Mesenchymal stem cell (in vitro differentiated cells and primary cell): Measurements from ENCODE around the gene SLC25A25.
"Not testable (repeated sequence)": the region's sequence is repeated elsewhere in the genome, so short reads cannot be mapped to it uniquely, and the experiment has no call there.

Experiments used
- DNase-seq: peaks from one replicate; pipeline ENCODE4 v3.0.0-alpha.2; 2013
- H2AFZ ChIP-seq: one replicate; pipeline ENCODE4 v1.6.1; 2013; ENCODE audit warnings: low read depth, mild to moderate bottlenecking, control low read depth, inconsistent platforms, low read length, moderate library complexity
- H2AK5ac ChIP-seq: 2 replicates; pipeline ENCODE4 v1.6.1; 2013; ENCODE audit warnings: low read length, moderate library complexity, mild to moderate bottlenecking, inconsistent platforms; ENCODE audit not compliant: severe bottlenecking
- H2BK120ac ChIP-seq: one replicate; pipeline ENCODE4 v1.6.1; 2013; ENCODE audit warnings: low read depth, mild to moderate bottlenecking, inconsistent platforms, low read length, moderate library complexity
- H2BK12ac ChIP-seq, 2 experiments: one replicate each; pipeline ENCODE4 v1.6.1; 2013; ENCODE audit warnings: inconsistent platforms in 2 of 2, low read length in 2 of 2, mild to moderate bottlenecking in 2 of 2, moderate library complexity in 2 of 2, control low read depth in 1 of 2
- H2BK15ac ChIP-seq: one replicate; pipeline ENCODE4 v1.6.1; 2013; ENCODE audit warnings: mild to moderate bottlenecking, low read depth, inconsistent platforms; ENCODE audit not compliant: poor library complexity, severe bottlenecking
- H2BK5ac ChIP-seq: 2 replicates; pipeline ENCODE4 v1.6.1; 2013; ENCODE audit warnings: low read depth, mild to moderate bottlenecking, low read length, control low read depth, inconsistent platforms; ENCODE audit not compliant: poor library complexity, severe bottlenecking
- H3K14ac ChIP-seq, 2 experiments: one replicate each; pipeline ENCODE4 v1.6.1; 2013; ENCODE audit warnings: inconsistent platforms in 2 of 2, low read length in 2 of 2, control low read depth in 1 of 2, mild to moderate bottlenecking in 1 of 2, moderate library complexity in 1 of 2
- H3K18ac ChIP-seq, 2 experiments: one replicate each; pipeline ENCODE4 v1.6.1; 2013; ENCODE audit warnings: inconsistent platforms in 2 of 2, low read length in 2 of 2, control low read depth in 1 of 2, low read depth in 1 of 2, mild to moderate bottlenecking in 1 of 2
- H3K23ac ChIP-seq, 2 experiments: one replicate each; pipeline ENCODE4 v1.6.1; 2013; ENCODE audit warnings: inconsistent platforms in 2 of 2, low read length in 2 of 2, mild to moderate bottlenecking in 2 of 2, moderate library complexity in 2 of 2, control low read depth in 1 of 2
- H3K27ac ChIP-seq: 2 replicates; pipeline ENCODE4 v1.5.1; 2013; ENCODE audit warnings: mild to moderate bottlenecking, moderate library complexity, low read length, control low read depth, inconsistent platforms; ENCODE audit not compliant: poor library complexity, severe bottlenecking
- H3K27me3 ChIP-seq, 2 experiments: 2 replicates each; pipeline versions ENCODE4 v1.6.1 to v1.7.0; 2013; ENCODE audit warnings: low read length in 2 of 2, mild to moderate bottlenecking in 2 of 2, moderate library complexity in 2 of 2, control low read depth in 1 of 2, inconsistent platforms in 1 of 2; ENCODE audit not compliant: control insufficient read depth in 1 of 2, insufficient read depth in 1 of 2
- H3K36me3 ChIP-seq, 2 experiments: 2 replicates each; pipeline versions ENCODE4 v1.6.1 to v1.7.0; 2013; ENCODE audit warnings: low read length in 2 of 2, control low read depth in 1 of 2, inconsistent platforms in 1 of 2, low read depth in 1 of 2, mild to moderate bottlenecking in 1 of 2; ENCODE audit not compliant: insufficient read depth in 2 of 2, control insufficient read depth in 1 of 2
- H3K4ac ChIP-seq, 2 experiments: one replicate each; pipeline ENCODE4 v1.6.1; 2013; ENCODE audit warnings: inconsistent platforms in 2 of 2, low read length in 2 of 2, mild to moderate bottlenecking in 2 of 2, moderate library complexity in 2 of 2, control low read depth in 1 of 2, low read depth in 1 of 2
- H3K4me1 ChIP-seq: 2 replicates; pipeline ENCODE4 v1.6.1; 2013; ENCODE audit warnings: low read depth, low read length, control low read depth; ENCODE audit not compliant: control insufficient read depth, insufficient read depth
- H3K4me2 ChIP-seq: 2 replicates; pipeline ENCODE4 v1.6.1; 2013; ENCODE audit warnings: low read length, mild to moderate bottlenecking, inconsistent platforms; ENCODE audit not compliant: poor library complexity, severe bottlenecking
- H3K4me3 ChIP-seq, 2 experiments: 2 replicates each; pipeline versions ENCODE4 v1.5.1 to v1.7.0; 2013; ENCODE audit warnings: low read length in 2 of 2, mild to moderate bottlenecking in 2 of 2, control low read depth in 1 of 2, low read depth in 1 of 2; ENCODE audit not compliant: insufficient read depth in 1 of 2
- H3K79me1 ChIP-seq: replicated peaks from 2 replicates; pipeline ENCODE4 v1.6.1; 2013; ENCODE audit warnings: mild to moderate bottlenecking, control low read depth, low read length, inconsistent platforms; ENCODE audit not compliant: poor library complexity, severe bottlenecking
- H3K9ac ChIP-seq: 2 replicates; pipeline ENCODE4 v1.7.0; 2013; ENCODE audit warnings: mild to moderate bottlenecking, low read length, moderate library complexity
- H3K9me3 ChIP-seq: 2 replicates; pipeline ENCODE4 v1.7.0; 2013; ENCODE audit warnings: mild to moderate bottlenecking, low read length; ENCODE audit not compliant: control insufficient read depth
- H4K8ac ChIP-seq: one replicate; pipeline ENCODE4 v1.6.1; 2013; ENCODE audit warnings: inconsistent platforms, mild to moderate bottlenecking, low read length, moderate library complexity
- H4K91ac ChIP-seq: one replicate; pipeline ENCODE4 v1.6.1; 2013; ENCODE audit warnings: mild to moderate bottlenecking, low read length, inconsistent platforms
- WGBS: methylation state at CpG from one replicate; pipeline ENCODE4 v1.1.7; 2013; ENCODE audit warnings: mixed read lengths; 5-methylcytosine and 5-hydroxymethylcytosine counted together

The SLC25A25 gene

DNA sequence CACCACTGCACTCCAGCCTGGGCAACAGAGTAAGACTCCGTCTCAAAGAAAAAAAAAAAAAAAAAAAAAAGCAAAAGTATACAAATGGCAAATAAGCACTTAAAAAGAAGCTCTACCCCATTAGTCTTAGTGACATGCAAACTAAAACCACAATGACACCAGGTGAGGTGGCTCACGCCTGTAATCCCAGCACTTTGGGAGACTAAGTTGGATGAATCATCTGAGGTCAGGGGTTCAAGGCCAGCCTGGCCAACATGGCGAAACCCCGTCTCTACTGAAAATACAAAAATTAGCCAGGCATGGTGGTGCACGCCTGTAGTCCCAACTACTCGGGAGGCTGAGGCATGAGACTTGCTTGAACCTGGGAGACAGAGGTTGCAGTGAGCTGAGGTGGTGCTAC is 22.6 kb upstream of the SLC25A25 start:
- not testable (repeated sequence) for H2AK5ac ChIP-seq, H2AFZ ChIP-seq, H2BK5ac ChIP-seq, H3K23ac ChIP-seq, H2BK15ac ChIP-seq, H3K9ac ChIP-seq, DNase-seq, H2BK12ac ChIP-seq, H4K8ac ChIP-seq, H3K4me3 ChIP-seq, H3K4ac ChIP-seq, H3K4me1 ChIP-seq, H3K18ac ChIP-seq, H3K9me3 ChIP-seq, H3K36me3 ChIP-seq, H3K4me2 ChIP-seq, H3K27me3 ChIP-seq, H3K79me1 ChIP-seq, H4K91ac ChIP-seq, H3K27ac ChIP-seq, H3K14ac ChIP-seq
- peak overlapping the region; percentile 15 for H2BK120ac ChIP-seq
- 86% methylated on average over 5 of the region's 6 CpGs for WGBS

GRCh38 chr9:128045831-128046230 is 22.2 kb upstream of the SLC25A25 start:
- H2BK120ac ChIP-seq: peak overlapping the region; percentile 15
- H2AK5ac ChIP-seq: no peak overlapping the region
- H3K23ac ChIP-seq: no peak overlapping the region
- H3K27ac ChIP-seq: no peak overlapping the region
- no peak overlapping the region for H2AFZ ChIP-seq
- H3K4me2 ChIP-seq: no peak overlapping the region
- no peak overlapping the region for H4K8ac ChIP-seq
- no peaks in the 10 kb centered on the region for H3K36me3 ChIP-seq
- H3K79me1 ChIP-seq: no peaks in the 10 kb centered on the region
- no peak overlapping the region for H3K9ac ChIP-seq
- no peak overlapping the region for H3K14ac ChIP-seq
- H3K27me3 ChIP-seq: peaks cover 0 to 3% of the 10 kb centered on the region in 2 experiments
- no peak overlapping the region for H2BK15ac ChIP-seq
- H4K91ac ChIP-seq: no peak overlapping the region
- H2BK5ac ChIP-seq: no peak overlapping the region
- no peak overlapping the region for H3K4me3 ChIP-seq
- 90% methylated on average over 1 of the region's 1 CpG for WGBS
- peaks cover 13% of the 10 kb centered on the region for H3K4me1 ChIP-seq
- DNase-seq: peak; percentile 60
- H2BK12ac ChIP-seq: peak overlapping the region in 1 of 2 experiments; percentile 77
- no peaks in the 10 kb centered on the region for H3K9me3 ChIP-seq
- H3K4ac ChIP-seq: peak overlapping the region in 1 of 2 experiments; percentile 64
- peak overlapping the region in 1 of 2 experiments; percentile 21 for H3K18ac ChIP-seq

- Histone ChIP-seq H3K4me2 (no peak overlapping the region), H2BK15ac (no peak overlapping the region), H4K8ac (no peak overlapping the region), H2AFZ (no peak overlapping the region), H3K9me3 (no peaks in the 10 kb centered on the region), H3K27me3 (peaks cover 0 to 1% of the 10 kb centered on the region in 2 experiments), H3K79me1 (no peaks in the 10 kb centered on the region), H2BK120ac (no peak overlapping the region), H3K4ac (no peak overlapping the region), H3K36me3 (no peaks in the 10 kb centered on the region), H3K9ac (no peak overlapping the region), H2AK5ac (no peak overlapping the region), H2BK5ac (no peak overlapping the region), H2BK12ac (no peak overlapping the region), H3K27ac (no peak overlapping the region), H3K18ac (no peak overlapping the region), H3K4me1 (peaks cover 15% of the 10 kb centered on the region), H3K23ac (no peak overlapping the region), H3K4me3 (no peak overlapping the region), H3K14ac (no peak overlapping the region), H4K91ac (no peak overlapping the region)
- WGBS: 83% methylated on average over 5 of the region's 6 CpGs
- DNase-seq: no peak
Observed at GRCh38 chr9:128047231-128047630, 20.8 kb upstream of the SLC25A25 start.

DNA sequence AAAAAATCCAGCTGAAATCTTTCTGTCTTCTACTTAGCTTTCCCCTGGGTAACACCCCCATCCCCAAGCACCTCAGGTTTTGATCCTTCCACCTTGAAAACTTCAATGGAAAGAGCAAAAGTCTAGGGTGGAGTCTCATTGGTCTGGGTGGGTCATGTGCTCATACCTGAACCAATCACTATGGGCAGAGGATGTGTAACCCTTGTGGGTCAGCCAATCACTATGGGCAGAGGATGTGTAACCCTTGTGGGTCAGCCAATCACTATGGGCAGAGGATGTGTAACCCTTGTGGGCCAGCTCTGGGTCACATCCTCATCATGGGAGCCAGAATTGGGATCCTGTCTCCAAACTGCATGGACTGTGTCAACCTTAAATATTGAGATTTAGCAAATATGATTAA is 19.4 kb upstream of the SLC25A25 start:
- Histone ChIP-seq H3K23ac (no peak overlapping the region), H3K4me3 (no peak overlapping the region), H3K79me1 (no peaks in the 10 kb centered on the region), H3K36me3 (no peaks in the 10 kb centered on the region), H3K9ac (no peak overlapping the region), H4K91ac (no peak overlapping the region), H2AFZ (no peak overlapping the region), H3K18ac (no peak overlapping the region), H4K8ac (no peak overlapping the region), H3K4me1 (peaks cover 9% of the 10 kb centered on the region), H3K27me3 (no peaks in the 10 kb centered on the region), H2BK12ac (no peak overlapping the region), H3K9me3 (no peaks in the 10 kb centered on the region), H2BK120ac (no peak overlapping the region), H2BK15ac (no peak overlapping the region), H3K4me2 (no peak overlapping the region), H3K14ac (no peak overlapping the region), H2BK5ac (no peak overlapping the region), H3K4ac (no peak overlapping the region), H2AK5ac (no peak overlapping the region), H3K27ac (no peak overlapping the region)
- no peak for DNase-seq
